ENCODE results near the gene AFDN.

DNA sequence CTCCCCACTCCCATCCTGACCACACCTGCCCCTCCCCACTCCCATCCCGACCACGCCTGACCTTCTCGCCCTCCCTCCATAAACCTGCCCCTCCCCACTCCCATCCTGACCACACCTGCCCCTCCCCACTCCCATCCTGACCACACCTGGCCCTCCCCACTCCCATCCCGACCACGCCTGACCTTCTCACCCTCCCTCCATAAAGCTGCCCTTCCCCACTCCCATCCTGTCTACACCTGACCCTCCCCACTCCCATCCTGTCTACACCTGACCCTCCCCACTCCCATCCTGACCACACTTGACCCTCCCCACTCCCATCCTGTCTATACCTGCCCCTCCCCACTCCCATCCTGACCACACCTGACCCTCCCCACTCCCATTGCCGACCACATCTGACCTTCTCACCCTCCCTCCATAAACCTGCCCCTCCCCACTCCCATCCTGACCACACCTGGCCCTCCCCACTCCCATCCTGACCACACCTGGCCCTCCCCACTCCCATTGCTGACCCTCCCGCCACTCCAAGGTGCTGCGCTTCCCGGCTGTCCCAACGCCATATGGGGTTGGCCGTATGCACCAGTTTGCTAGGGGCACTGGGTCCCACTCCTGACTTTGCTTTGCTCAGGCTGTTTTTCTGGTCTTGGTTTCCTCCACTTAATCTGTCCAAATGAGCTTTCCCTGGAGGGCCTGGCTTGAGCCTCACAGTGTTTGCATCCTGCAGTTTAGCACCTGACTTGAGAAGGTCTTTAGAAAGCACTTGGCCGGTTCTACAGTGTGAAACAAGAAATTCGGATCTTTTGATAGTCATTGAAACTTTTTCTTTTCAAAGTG is 173.7 kb downstream of the AFDN start:
- TF ChIP-seq, protein P1, sequence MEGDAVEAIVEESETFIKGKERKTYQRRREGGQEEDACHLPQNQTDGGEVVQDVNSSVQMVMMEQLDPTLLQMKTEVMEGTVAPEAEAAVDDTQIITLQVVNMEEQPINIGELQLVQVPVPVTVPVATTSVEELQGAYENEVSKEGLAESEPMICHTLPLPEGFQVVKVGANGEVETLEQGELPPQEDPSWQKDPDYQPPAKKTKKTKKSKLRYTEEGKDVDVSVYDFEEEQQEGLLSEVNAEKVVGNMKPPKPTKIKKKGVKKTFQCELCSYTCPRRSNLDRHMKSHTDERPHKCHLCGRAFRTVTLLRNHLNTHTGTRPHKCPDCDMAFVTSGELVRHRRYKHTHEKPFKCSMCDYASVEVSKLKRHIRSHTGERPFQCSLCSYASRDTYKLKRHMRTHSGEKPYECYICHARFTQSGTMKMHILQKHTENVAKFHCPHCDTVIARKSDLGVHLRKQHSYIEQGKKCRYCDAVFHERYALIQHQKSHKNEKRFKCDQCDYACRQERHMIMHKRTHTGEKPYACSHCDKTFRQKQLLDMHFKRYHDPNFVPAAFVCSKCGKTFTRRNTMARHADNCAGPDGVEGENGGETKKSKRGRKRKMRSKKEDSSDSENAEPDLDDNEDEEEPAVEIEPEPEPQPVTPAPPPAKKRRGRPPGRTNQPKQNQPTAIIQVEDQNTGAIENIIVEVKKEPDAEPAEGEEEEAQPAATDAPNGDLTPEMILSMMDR (IDR thresholded peaks at IDR 0.05) = no peak
- TF ChIP-seq EP300 (IDR thresholded peaks at IDR 0.05) (no peak), POLR2AphosphoS5 (IDR thresholded peaks at IDR 0.05) (no peak)

All from suprapubic skin (tissue), 4 donors.